ENCODE data around the gene EDN1.
A peak's percentile ranks its signal among the peaks of the same experiment; 100 is the strongest.

Gene EDN1

DNA sequence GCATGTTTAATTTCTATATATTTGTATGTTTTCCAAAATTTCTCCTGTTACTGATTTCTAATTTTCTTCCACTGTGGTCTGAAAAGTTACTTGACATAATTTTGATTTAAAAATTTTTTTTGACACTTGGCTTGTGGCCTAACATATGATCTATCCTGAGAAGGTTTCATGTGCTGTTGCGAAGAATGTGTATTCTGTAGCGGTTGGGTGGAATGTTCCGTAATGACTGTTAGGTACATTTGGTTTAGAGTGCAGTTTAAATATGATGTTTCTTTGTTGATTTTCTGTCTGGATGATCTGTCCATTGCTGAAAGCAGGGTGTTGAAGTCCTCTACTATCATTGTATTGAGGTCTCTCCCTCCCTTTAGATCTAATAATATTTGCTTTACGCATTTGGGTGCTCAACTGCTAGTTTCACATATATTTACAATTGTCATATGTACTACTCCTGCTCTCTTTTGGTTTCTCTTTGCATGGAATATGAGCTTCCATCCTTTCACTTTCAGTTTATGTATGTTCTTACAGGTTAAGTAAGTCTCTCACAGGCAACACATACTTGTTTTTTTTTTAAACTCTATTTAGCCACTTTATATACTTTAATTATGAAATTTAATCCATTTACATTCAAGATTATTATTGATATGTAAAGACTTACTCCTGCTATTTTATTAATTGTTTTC lies 19.5 kb upstream of the EDN1 start:
- DNase-seq: no peak

DNA sequence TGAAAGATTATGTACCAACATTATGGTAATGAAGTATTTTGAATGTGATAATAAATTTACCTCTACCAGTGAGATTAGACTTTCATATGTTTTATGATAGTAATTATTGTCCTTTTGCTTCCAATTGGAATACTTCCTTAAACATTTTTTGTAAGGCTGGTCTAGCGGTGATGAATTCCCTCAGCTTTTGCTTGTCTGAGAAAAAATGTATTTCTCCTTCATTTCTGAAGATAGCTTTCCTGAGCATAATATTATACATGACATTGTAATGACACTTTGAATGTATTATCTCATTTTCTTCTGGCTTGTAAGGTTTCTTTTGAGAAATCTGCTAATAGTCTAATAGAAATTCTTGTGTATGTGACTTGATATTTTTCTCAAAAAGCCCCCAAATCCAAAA lies 18.6 kb upstream of the EDN1 start:
- DNase-seq: no peak

GRCh38 chr6:12271997-12272396 lies 18.2 kb upstream of the EDN1 start:
- DNase-seq: no peak

- DNase-seq: peak; percentile 55
Observed at GRCh38 chr6:12275107-12275506, 15.1 kb upstream of the EDN1 start.

DNA sequence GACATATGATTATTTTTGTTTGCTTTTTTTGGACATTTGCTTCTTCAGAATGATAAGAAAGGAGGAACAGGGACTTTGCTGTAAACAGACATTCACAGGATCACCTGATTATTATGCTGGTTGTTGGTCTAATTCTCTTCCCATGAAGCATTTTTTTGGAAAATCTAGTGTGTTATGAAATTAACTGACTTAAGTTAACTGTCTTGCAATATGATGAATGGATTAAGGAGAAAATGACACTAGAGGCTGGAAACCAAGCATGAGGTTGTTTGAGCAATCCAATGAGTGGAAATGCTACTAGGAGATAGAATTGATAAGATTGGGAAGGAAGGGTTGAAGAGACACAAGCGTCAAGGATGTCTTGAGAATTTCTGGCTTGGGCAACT lies 13.2 kb upstream of the EDN1 start:
- DNase-seq: no peak

DNA sequence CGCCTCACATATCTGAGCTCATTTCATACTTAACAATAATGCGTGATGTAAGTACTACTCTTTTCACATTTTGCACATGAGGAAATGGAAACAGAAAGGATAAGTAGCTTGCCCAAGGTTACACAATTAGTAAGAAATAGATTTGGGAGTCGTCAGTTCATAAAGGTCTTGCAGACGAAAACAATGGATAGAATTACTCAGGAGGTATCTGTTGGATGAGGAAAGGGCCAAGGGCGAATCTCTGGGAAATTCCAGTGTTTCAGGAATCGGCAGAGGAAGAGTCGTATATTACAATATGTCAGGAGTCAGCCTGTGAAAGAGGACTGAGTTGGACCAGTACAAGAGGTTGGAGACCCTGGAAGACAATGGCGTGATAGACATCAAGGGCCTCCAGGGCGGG lies 12.8 kb upstream of the EDN1 start:
- no peak for DNase-seq

DNA sequence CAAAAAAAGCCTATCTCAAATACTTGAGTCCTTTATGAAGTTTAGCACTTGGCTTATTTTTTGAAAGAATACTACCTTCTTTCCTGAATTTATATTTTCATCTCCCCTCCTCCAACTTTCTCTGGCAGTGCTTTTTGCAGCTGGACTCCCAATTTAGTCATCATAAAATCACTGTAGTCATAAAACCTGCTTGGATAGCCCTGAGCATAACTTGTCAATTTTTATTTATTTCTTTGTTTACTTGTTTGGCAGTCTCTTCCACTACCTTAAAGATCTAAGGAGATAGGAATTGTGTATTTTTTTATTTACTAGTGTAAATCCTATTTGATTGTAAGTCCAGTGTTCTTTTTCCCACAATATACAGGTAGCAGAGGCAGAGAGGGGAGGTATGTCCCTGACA lies 11.2 kb upstream of the EDN1 start:
- no peak for DNase-seq

GRCh38 chr6:12279322-12280091 lies 10.7 kb upstream of the EDN1 start:
- DNase-seq: peak; percentile 59

- peak; percentile 90 for DNase-seq
Observed at GRCh38 chr6:12280458-12280857, 9.7 kb upstream of the EDN1 start.

DNA sequence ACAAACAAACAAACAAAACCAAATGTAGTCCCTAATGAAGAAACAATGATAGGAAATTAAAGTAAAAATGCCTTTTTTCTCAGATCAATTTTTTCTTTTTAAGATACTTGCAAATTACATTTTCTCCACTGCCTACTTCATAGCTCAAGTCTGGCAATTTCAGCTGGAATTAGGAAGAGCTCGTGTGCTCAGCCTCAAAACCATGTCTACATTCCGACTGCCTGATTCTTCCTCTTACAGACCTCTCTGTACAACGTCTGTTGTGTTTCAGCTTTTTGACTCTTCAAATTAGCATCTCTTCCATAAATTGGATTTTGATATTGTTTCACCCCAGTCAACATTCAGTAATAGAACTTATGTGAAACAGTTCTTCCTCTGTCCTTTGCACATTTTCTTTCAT lies 9.3 kb upstream of the EDN1 start:
- peak; percentile 38 for DNase-seq

DNA sequence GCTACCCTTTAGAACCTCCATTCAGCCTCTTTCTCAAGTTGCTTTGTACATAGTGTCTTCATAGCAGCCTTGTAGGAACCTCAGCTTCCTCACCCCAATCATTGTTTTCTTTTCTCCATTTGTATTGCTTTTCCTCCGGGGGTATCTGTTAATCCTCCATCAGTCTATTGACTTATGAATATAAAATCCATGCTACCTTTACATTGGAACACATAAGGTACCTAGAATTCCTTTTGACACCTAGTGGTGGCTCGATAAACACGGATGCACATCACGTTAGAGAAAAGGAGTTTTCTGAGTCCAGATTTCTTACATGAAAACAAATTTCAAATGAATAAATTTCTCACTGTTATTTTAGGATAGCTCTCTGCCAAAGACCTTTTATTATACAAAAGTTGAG lies 6.3 kb upstream of the EDN1 start:
- DNase-seq: no peak

DNA sequence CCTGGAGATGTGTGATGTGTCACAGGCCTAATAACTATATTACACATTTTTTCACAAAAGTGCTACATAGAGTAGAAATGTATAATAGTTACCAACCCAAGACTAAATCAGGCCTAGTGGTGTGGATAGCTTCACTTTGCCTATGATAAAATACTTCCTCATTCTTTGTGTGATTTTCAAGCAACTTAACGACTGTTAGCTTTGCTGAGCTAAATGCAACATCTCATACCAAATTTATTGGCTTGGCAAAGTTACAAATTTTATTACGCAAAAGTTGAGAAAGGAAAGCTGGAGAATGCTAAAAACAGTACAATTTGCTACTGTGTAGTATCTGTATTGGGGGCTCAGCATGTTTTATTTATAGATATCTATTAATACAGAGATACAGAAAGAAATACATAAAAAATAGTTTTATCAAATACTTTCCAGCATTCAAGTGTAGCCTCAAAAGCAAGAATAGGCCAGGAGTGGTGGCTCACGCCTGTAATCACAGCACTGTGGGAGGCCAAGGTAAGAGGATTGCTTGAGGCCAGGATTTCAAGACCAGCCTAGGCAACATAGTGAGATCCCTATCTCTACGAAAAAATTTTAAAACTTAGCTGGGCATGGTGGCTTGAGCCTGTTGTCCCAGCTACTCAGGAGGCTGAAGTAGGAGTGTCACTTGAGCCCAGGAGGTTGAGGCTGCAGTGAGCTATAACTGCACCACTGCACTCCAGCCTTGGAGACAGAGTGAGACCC lies 3.6 kb upstream of the EDN1 start:
- peak; percentile 77 for DNase-seq

DNA sequence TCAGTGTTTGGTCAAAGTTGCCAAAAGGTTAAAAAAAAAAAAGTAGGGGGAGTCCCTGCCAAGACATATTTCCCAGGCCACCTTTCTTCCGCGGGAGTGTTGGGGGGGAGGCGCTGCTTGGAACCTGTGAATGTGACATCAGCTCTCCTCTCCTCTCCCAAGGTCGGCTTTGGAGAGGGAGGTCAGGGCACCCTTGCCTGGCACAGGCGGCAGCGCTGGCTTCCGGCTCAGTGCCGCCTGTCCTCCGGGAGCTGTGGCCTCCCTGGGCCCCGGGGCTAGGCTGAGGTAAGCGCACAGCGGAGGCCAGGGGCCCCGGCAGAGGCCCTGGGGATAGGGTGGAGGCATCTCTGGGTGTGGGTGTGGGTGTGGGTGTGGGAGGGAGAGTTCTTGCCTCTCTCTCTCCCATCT lies 1.9 kb upstream of the EDN1 start:
- DNase-seq: no peak

DNA sequence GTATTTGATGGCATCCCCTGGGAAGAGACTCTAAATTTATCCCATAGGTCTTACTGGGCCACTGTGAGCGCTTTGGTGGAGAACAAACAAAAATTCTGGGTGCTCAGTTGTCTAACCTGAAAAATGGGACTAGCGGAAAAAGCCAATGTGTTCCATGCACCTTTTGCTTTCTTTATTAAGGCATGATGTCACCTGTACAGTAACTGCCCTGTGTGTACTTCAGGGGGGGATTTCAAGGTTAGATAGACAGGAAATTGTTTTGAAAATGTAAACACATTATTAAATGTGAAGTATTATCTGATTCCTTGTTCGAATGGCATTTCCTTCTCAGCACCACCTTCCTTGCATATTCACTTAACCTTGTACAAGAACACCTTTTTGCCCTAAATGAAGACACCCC lies 1.2 kb upstream of the EDN1 start:
- DNase-seq: no peak

- peak; percentile 79 for DNase-seq
Observed at GRCh38 chr6:12289365-12289919, 719 bp upstream of the EDN1 start.

- no peak for DNase-seq
Observed at GRCh38 chr6:12291071-12291838, 1.1 kb downstream of the EDN1 start.

DNA sequence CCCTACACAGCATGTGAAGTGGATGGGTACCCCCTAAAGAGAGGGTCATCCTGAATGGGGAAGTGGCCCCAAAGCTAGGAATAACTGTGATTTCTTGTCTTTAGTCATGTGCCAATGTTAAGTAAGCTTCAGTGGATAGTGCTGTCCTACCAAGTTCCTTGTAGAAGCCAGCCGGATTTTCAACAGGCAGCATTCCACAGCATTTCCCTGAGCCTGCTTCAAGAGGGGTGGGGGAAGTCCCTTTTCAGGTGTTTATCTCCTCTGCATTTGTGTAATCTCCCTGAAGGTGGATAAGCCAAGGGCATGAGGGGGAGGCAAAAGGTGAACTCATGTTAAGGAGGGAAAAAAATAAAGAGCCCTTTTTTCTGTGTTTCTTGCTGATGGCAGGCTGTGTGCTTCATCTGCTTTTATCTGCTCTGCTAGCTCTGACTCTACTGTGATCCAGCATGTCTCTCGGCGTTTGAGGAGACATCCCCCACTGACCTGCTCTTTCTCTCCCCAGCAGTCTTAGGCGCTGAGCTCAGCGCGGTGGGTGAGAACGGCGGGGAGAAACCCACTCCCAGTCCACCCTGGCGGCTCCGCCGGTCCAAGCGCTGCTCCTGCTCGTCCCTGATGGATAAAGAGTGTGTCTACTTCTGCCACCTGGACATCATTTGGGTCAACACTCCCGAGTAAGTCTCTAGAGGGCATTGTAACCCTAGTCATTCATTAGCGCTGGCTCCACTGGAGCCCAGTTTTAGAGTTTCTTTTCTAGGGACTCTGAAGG lies 1.9 kb downstream of the EDN1 start:
- DNase-seq: peak; percentile 62

- no peak for DNase-seq
Observed at GRCh38 chr6:12293235-12293930, 3.2 kb downstream of the EDN1 start.

- no peak for DNase-seq
Observed at GRCh38 chr6:12293931-12294807, 4.0 kb downstream of the EDN1 start.

GRCh38 chr6:12294851-12295536 lies 4.8 kb downstream of the EDN1 start:
- no peak for DNase-seq

Data from EL (cell line).